ENCODE results near the gene AMACR.

The AMACR gene

DNA sequence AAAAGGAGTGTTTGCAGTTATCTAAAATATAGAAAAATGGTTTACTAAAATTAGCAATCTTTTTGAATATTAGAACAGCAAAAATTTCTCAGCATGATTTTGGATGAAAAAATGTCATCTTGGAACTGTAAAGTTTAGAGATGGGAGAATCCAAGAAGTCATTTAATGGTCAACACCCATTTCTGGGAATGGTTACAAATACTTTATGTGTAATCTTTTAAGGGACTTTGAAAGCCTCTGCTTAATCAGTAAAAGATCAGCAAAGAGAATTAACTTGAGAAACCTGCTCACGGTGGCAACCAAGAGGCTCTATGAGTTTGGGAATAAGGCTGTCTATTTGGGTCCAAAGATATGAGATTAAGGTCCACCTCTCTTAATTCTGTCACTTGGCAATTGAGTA, 22.2 kb upstream of the AMACR start:
- POLR2A ChIA-PET = no interaction called here
- TF ChIP-seq ARNT (IDR thresholded peaks at IDR 0.05) = no peak
- TF ChIP-seq, protein P1, sequence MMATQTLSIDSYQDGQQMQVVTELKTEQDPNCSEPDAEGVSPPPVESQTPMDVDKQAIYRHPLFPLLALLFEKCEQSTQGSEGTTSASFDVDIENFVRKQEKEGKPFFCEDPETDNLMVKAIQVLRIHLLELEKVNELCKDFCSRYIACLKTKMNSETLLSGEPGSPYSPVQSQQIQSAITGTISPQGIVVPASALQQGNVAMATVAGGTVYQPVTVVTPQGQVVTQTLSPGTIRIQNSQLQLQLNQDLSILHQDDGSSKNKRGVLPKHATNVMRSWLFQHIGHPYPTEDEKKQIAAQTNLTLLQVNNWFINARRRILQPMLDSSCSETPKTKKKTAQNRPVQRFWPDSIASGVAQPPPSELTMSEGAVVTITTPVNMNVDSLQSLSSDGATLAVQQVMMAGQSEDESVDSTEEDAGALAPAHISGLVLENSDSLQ (IDR thresholded peaks at IDR 0.05) = no peak
- TF ChIP-seq FOXA1 (IDR thresholded peaks at IDR 0.05) = no peak
- TF ChIP-seq HDGF (IDR thresholded peaks at IDR 0.05; ENCODE audit: borderline replicate concordance) = no peak
- TF ChIP-seq NFRKB (IDR thresholded peaks at IDR 0.05) = no peak
- TF ChIP-seq ZNF384 (IDR thresholded peaks at IDR 0.05) = no peak
- TF ChIP-seq SP1 (IDR thresholded peaks at IDR 0.05) = no peak
- no peak for TF ChIP-seq FOXM1 (IDR thresholded peaks at IDR 0.05; ENCODE audit: borderline replicate concordance)
- CTCF ChIA-PET = no interaction called here
- no peak for DNase-seq (ENCODE audit: extremely low spot score)

GRCh38 chr5:34028349-34028748, 20.5 kb upstream of the AMACR start:
- DNase-seq (ENCODE audit: extremely low spot score) = no peak
- POLR2A ChIA-PET = no interaction called here
- CTCF ChIA-PET = no interaction called here
- TF ChIP-seq LEF1 (IDR thresholded peaks at IDR 0.05; ENCODE audit: borderline replicate concordance) = no peak
- no peak for TF ChIP-seq FOXA1 (IDR thresholded peaks at IDR 0.05)
- no peak for TF ChIP-seq ZNF384 (IDR thresholded peaks at IDR 0.05)
- TF ChIP-seq HDGF (IDR thresholded peaks at IDR 0.05; ENCODE audit: borderline replicate concordance) = no peak
- no peak for TF ChIP-seq TARDBP (IDR thresholded peaks at IDR 0.05)
- TF ChIP-seq, protein P1 (IDR thresholded peaks at IDR 0.05) = no peak
- TF ChIP-seq FOXM1 (IDR thresholded peaks at IDR 0.05; ENCODE audit: borderline replicate concordance) = no peak
- no peak for TF ChIP-seq L3MBTL2 (conservative IDR thresholded peaks at IDR 0.05)
- TF ChIP-seq SUZ12 (IDR thresholded peaks at IDR 0.05) = no peak

- no peak for TF ChIP-seq FOXA1 (IDR thresholded peaks at IDR 0.05)
- TF ChIP-seq SUZ12 (IDR thresholded peaks at IDR 0.05) = no peak
- TF ChIP-seq SP1 (IDR thresholded peaks at IDR 0.05) = no peak
- TF ChIP-seq LEF1 (IDR thresholded peaks at IDR 0.05; ENCODE audit: borderline replicate concordance) = no peak
- TF ChIP-seq ELF4 (IDR thresholded peaks at IDR 0.05) = no peak
- ChIA-PET CTCF (no interaction called here), POLR2A (no interaction called here)
- DNase-seq (ENCODE audit: extremely low spot score) = no peak
Observed at GRCh38 chr5:34026089-34026761, 18.4 kb upstream of the AMACR start.

- POLR2A ChIA-PET = interaction anchor here (1.9 kb wide), 1 partner anchor 14 kb away, joined by 10 read pairs; the partner anchor contains the start of gene AMACR
- CTCF ChIA-PET = no interaction called here
- DNase-seq (ENCODE audit: extremely low spot score) = no peak
- TF ChIP-seq CTBP1 (IDR thresholded peaks at IDR 0.05; ENCODE audit: borderline replicate concordance) (no peak), TARDBP (IDR thresholded peaks at IDR 0.05) (no peak), FOXM1 (IDR thresholded peaks at IDR 0.05; ENCODE audit: borderline replicate concordance) (no peak), L3MBTL2 (conservative IDR thresholded peaks at IDR 0.05) (no peak), FOXA1 (IDR thresholded peaks at IDR 0.05) (no peak), ARNT (IDR thresholded peaks at IDR 0.05) (no peak), SP1 (IDR thresholded peaks at IDR 0.05) (no peak), LEF1 (IDR thresholded peaks at IDR 0.05; ENCODE audit: borderline replicate concordance) (no peak)
- TF ChIP-seq, protein P1 (IDR thresholded peaks at IDR 0.05) = no peak
Observed at GRCh38 chr5:34022121-34022705, 14.4 kb upstream of the AMACR start.

- TF ChIP-seq FOXK2 (IDR thresholded peaks at IDR 0.05) (no peak), SUZ12 (IDR thresholded peaks at IDR 0.05) (no peak), LEF1 (IDR thresholded peaks at IDR 0.05; ENCODE audit: borderline replicate concordance) (no peak)
- DNase-seq (ENCODE audit: extremely low spot score) = no peak
- CTCF ChIA-PET = no interaction called here
- POLR2A ChIA-PET = no interaction called here
Observed at GRCh38 chr5:34021334-34021733, 13.5 kb upstream of the AMACR start.

DNA sequence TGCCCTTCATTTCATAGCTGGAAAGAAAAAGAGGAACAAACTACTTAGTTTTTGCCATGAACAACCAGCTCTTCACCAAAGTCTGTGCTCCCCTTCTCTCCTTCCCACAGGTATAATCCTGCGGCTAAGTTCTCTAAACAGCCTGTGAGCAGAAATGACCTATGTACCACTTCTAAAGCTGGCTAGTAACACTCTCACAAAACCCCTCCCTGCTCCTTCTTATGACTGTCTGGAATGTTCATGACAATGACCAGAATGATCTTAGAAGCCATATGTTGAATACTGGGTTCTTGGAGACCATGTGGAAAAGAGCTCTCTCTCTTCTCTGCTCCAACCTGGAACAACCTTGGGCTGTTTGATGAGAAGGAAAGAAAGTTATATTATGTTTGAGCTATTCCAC, 12.9 kb upstream of the AMACR start:
- TF ChIP-seq LEF1 (IDR thresholded peaks at IDR 0.05; ENCODE audit: borderline replicate concordance) (no peak), NFRKB (IDR thresholded peaks at IDR 0.05) (no peak), ARNT (IDR thresholded peaks at IDR 0.05) (no peak), FOXM1 (IDR thresholded peaks at IDR 0.05; ENCODE audit: borderline replicate concordance) (no peak), L3MBTL2 (conservative IDR thresholded peaks at IDR 0.05) (no peak), TARDBP (IDR thresholded peaks at IDR 0.05) (no peak), HDGF (IDR thresholded peaks at IDR 0.05; ENCODE audit: borderline replicate concordance) (no peak), ZNF384 (IDR thresholded peaks at IDR 0.05) (no peak), FOXK2 (IDR thresholded peaks at IDR 0.05) (no peak), CTBP1 (IDR thresholded peaks at IDR 0.05; ENCODE audit: borderline replicate concordance) (no peak), ELF4 (IDR thresholded peaks at IDR 0.05) (no peak), FOXA1 (IDR thresholded peaks at IDR 0.05) (no peak), SUZ12 (IDR thresholded peaks at IDR 0.05) (no peak), BHLHE40 (IDR thresholded peaks at IDR 0.05; ENCODE audit: borderline replicate concordance) (no peak), SP1 (IDR thresholded peaks at IDR 0.05) (no peak)
- TF ChIP-seq, protein P1 (IDR thresholded peaks at IDR 0.05) = no peak
- DNase-seq (ENCODE audit: extremely low spot score) = no peak
- POLR2A ChIA-PET = interaction anchor here (2.0 kb wide), 1 partner anchor 13 kb away, joined by 6 read pairs; the partner anchor contains the start of gene AMACR
- CTCF ChIA-PET = no interaction called here
